Measurements from ENCODE around the gene TSC22D4. TPM values are rescaled to one million over a fixed set of nuclear protein-coding genes. Genes with fewer than 3 reads are reported as not detected.

TSC22D4 gene
- polyA plus RNA-seq, 2 of the 4 experiments (the other 2 are of a cell fraction): 7.9 to 28.9 TPM

GRCh38 chr7:100483722-100484672 is 5.0 kb upstream of the TSC22D4 start, which contains the start of gene NYAP1:
NYAP1 (plus strand) TSS chr7:100483927; CDS start chr7:100485312, 1,385 bp downstream.
- Histone ChIP-seq H3K4me1 (peaks cover 44% of the 10 kb centered on the region), H3K27ac (peak within 1 kb of the TSS; percentile 88 to 94), H3K4me3 (peak within 1 kb of the TSS; percentile 73), H3K9me3 (no peaks in the 10 kb centered on the region), H3K4me2 (peak within 1 kb of the TSS; percentile 99)
- TF ChIP-seq, protein P1, sequence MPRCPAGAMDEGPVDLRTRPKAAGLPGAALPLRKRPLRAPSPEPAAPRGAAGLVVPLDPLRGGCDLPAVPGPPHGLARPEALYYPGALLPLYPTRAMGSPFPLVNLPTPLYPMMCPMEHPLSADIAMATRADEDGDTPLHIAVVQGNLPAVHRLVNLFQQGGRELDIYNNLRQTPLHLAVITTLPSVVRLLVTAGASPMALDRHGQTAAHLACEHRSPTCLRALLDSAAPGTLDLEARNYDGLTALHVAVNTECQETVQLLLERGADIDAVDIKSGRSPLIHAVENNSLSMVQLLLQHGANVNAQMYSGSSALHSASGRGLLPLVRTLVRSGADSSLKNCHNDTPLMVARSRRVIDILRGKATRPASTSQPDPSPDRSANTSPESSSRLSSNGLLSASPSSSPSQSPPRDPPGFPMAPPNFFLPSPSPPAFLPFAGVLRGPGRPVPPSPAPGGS (IDR thresholded peaks at IDR 0.05): no peak; the same call in 2 of the 3 replicates
- TF ChIP-seq HDAC2 (IDR thresholded peaks at IDR 0.05) (no peak), EHF (CRISPR knock-in tag; IDR thresholded peaks at IDR 0.05) (no peak), RAD21 (conservative IDR thresholded peaks at IDR 0.05 in 1 of 2, IDR thresholded peaks at IDR 0.05 in 1 of 2) (no peak), POLR2A (IDR thresholded peaks at IDR 0.05; ENCODE audit: low read length) (peak; percentile 43), MAFK (IDR thresholded peaks at IDR 0.05; ENCODE audit: partially characterized antibody) (no peak)
- TF ChIP-seq, protein P2, sequence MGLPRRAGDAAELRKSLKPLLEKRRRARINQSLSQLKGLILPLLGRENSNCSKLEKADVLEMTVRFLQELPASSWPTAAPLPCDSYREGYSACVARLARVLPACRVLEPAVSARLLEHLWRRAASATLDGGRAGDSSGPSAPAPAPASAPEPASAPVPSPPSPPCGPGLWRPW (IDR thresholded peaks at IDR 0.05): no peak
- peak; percentile 58 to 60 for ATAC-seq
- DNase-seq (ENCODE audit: low read depth in 1 of 2, low spot score in 1 of 2): peak; percentile 53 to 55
- POLR2A ChIA-PET: interaction anchor here (1.0 to 1.9 kb wide), 4 partner anchors 55 to 129 kb away, joined by 3 to 6 read pairs (median 4); partner anchors contain the start of genes AGFG2, FBXO24, LRCH4 and MOSPD3
- FAIRE-seq: no peak
- WGBS (ENCODE audit: missing lambda C conversion rate): 79% methylated on average over 14 of the region's 45 CpGs
- CTCF ChIA-PET: interaction anchor here (0.6 to 8.5 kb wide), 10 partner anchors 10 to 84 kb away, joined by 3 to 127 read pairs (median 14); no protein-coding TSS in a partner anchor

DNA sequence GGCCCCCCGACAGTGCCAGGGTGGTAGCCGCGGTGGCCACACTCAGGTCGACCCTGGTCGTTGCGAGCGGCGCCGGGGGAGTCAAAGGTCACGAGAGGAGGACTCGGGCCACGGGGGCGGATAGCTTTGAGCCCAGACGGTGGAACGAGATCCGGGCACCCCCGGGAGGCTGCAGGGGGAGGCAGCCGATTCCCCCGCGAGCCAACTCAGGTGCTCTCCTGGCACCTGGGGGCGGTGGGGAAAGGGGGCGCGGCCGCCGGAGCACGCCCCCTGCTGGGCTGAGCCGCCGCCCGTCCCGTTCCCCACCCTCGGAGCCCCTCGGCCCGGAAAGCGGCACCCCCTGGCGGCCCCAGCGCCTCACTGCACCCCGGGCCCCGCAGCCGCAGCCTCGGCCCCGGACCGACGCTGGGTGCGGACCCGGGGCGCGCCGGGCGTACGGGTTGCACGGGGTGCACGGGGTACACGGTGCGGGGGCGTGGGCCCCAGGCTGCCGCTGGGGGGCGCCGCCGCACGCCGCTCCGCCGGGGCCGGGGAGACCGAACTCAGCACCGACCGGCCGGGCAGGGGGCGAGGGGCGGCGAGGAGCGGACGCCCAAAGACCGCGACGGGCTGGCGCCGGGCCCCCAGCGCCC is 4.2 kb upstream of the TSC22D4 start:
- Histone ChIP-seq H3K4me3 (peak overlapping the region; percentile 73), H3K27ac (peak overlapping the region; percentile 88 to 94), H3K4me2 (peak overlapping the region; percentile 99), H3K9me3 (no peaks in the 10 kb centered on the region), H3K4me1 (peaks cover 44% of the 10 kb centered on the region)
- CTCF ChIA-PET: interaction anchor here (0.6 to 8.5 kb wide), 42 partner anchors 8 to 237 kb away, joined by 3 to 127 read pairs (median 6); partner anchors contain the start of genes EPO, MEPCE, POP7 and SPACDR
- no peak for FAIRE-seq
- DNase-seq (ENCODE audit: low read depth in 1 of 2, low spot score in 1 of 2): peak; percentile 64 to 70
- peak; percentile 57 to 66 for ATAC-seq
- POLR2A ChIA-PET: interaction anchor here (1.0 to 1.9 kb wide), 4 partner anchors 55 to 129 kb away, joined by 3 to 6 read pairs (median 4); partner anchors contain the start of genes AGFG2, FBXO24, LRCH4 and MOSPD3
- 2% methylated on average over 19 of the region's 79 CpGs for WGBS (ENCODE audit: missing lambda C conversion rate)
- TF ChIP-seq EHF (CRISPR knock-in tag; IDR thresholded peaks at IDR 0.05) (no peak), JUN (IDR thresholded peaks at IDR 0.05) (peak; percentile 37 to 53; a peak in 2 of 5 replicates), MYC (IDR thresholded peaks at IDR 0.05; ENCODE audit: borderline replicate concordance, low read length) (no peak), HOXB13 (CRISPR knock-in tag; IDR thresholded peaks at IDR 0.05; ENCODE audit: low read depth) (no peak), CHD4 (IDR thresholded peaks at IDR 0.05; ENCODE audit: borderline replicate concordance) (peak; percentile 4; the same call in 1 of the 2 replicates), MAFK (IDR thresholded peaks at IDR 0.05; ENCODE audit: partially characterized antibody) (no peak), GATA3 (IDR thresholded peaks at IDR 0.05; ENCODE audit: borderline replicate concordance) (no peak), SMC3 (IDR thresholded peaks at IDR 0.05) (peak; percentile 89), KDM5A (IDR thresholded peaks at IDR 0.05) (no peak), KDM1A (IDR thresholded peaks at IDR 0.05; ENCODE audit: low read depth) (no peak), TP53 (CRISPR knock-in tag; IDR thresholded peaks at IDR 0.05) (0 out of 2 replicates have a peak, but pooled peaks have one; percentile 20), CTCF (IDR thresholded peaks at IDR 0.05) (peak; percentile 100), RARB (CRISPR knock-in tag; IDR thresholded peaks at IDR 0.05) (no peak), CBX8 (IDR thresholded peaks at IDR 0.05) (no peak), HDAC2 (IDR thresholded peaks at IDR 0.05) (no peak), RAD21 (conservative IDR thresholded peaks at IDR 0.05 in 1 of 2, IDR thresholded peaks at IDR 0.05 in 1 of 2) (peak; percentile 30 to 75; a peak in 4 of 5 replicates), RNF2 (IDR thresholded peaks at IDR 0.05; ENCODE audit: borderline replicate concordance, low read depth) (no peak), MAZ (IDR thresholded peaks at IDR 0.05; ENCODE audit: borderline replicate concordance, low read depth, low read length) (0 out of 2 replicates have a peak, but pooled peaks have one; percentile 62), NPAS2 (CRISPR knock-in tag; IDR thresholded peaks at IDR 0.05; ENCODE audit: borderline replicate concordance) (no peak), CEBPB (IDR thresholded peaks at IDR 0.05) (no peak), HOXA7 (CRISPR knock-in tag; IDR thresholded peaks at IDR 0.05) (no peak)
- TF ChIP-seq, protein P3, sequence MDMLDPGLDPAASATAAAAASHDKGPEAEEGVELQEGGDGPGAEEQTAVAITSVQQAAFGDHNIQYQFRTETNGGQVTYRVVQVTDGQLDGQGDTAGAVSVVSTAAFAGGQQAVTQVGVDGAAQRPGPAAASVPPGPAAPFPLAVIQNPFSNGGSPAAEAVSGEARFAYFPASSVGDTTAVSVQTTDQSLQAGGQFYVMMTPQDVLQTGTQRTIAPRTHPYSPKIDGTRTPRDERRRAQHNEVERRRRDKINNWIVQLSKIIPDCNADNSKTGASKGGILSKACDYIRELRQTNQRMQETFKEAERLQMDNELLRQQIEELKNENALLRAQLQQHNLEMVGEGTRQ (IDR thresholded peaks at IDR 0.05): no peak
- TF ChIP-seq, protein P2 (IDR thresholded peaks at IDR 0.05): no peak
- TF ChIP-seq, protein P1 (IDR thresholded peaks at IDR 0.05): peak; percentile 79; the same call in 1 of the 3 replicates

Measured in A549 (cell line).